ENCODE results near the gene NUMB. TPM values are rescaled to one million over a fixed set of nuclear protein-coding genes. Genes with fewer than 3 reads are reported as not detected.

Gene NUMB
- total RNA-seq, 4 donors from 2014 or later = 27.7 to 52.8 (median 34.2) TPM

DNA sequence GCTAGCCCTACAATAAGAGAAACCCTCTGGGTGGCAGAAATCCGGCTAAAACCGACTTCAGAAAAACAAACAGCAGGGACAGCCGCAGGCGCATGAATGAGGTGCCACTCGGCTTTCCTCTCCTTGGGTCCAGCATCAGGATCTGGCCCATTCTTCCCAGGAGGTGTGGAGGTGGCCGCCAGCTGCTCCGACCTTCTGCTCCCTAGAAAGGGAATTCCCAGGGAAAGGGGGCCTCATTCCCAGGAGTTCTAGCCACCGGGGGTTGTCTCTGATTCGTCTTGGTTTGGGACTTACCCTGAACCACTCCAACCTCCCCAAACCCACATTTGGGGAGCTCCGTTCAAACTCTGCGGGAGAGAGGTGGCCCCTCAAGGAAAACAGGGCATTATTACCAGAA lies 208.0 kb downstream of the NUMB start:
- 89 to 95% methylated on average over 5 to 9 of the region's 11 CpGs for WGBS, 2 donors
- Histone ChIP-seq H3K36me3 (peaks cover 0 to 28% (median 0%) of the 10 kb centered on the region in 3 donors), H3K9me3 (no peaks in the 10 kb centered on the region), H3K27me3 (no peaks in the 10 kb centered on the region), H3K4me1 (peaks cover 5 to 14% (median 8%) of the 10 kb centered on the region in 3 donors), H3K4me3 (no peak overlapping the region), H3K27ac (no peak overlapping the region)
- no peak for DNase-seq
- intact Hi-C loops (cut with DNase I) = no loop called here
- TF ChIP-seq POLR2A (IDR thresholded peaks at IDR 0.05) = no peak
- TF ChIP-seq, protein P1, sequence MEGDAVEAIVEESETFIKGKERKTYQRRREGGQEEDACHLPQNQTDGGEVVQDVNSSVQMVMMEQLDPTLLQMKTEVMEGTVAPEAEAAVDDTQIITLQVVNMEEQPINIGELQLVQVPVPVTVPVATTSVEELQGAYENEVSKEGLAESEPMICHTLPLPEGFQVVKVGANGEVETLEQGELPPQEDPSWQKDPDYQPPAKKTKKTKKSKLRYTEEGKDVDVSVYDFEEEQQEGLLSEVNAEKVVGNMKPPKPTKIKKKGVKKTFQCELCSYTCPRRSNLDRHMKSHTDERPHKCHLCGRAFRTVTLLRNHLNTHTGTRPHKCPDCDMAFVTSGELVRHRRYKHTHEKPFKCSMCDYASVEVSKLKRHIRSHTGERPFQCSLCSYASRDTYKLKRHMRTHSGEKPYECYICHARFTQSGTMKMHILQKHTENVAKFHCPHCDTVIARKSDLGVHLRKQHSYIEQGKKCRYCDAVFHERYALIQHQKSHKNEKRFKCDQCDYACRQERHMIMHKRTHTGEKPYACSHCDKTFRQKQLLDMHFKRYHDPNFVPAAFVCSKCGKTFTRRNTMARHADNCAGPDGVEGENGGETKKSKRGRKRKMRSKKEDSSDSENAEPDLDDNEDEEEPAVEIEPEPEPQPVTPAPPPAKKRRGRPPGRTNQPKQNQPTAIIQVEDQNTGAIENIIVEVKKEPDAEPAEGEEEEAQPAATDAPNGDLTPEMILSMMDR (IDR thresholded peaks at IDR 0.05) = no peak

DNA sequence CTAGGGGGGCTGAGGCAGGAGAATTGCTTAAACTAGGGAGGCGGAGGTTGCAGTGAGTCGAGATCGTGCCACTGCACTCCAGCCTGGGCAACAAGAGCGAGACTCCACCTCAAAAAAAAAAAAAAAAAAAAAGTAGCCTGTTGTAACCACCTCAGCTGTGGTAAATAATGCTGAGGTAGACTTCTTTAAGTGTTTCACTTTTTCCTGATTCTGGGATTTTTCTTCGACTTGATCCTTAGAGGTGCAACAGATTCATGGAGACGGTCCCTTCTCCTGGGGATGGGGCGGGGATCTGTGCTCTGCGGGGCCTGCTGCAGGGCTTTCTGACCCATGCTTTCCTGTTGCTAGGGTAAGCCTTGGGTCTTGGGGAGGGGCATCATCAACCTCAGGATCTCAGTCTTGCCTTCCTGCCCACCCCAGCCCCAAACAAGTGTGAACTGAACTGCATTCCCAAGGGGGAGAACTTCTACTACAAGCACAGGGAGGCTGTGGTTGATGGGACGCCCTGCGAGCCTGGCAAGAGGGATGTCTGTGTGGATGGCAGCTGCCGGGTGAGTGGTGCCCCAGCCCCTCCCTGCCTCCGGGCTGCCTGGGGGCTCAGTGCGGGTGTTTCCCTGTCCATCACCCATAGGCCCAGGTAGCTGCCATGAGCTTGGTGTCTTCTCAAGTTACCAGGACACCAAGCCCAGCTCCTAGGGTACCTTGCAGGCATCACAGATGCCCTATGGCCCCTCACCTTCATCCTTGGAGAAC lies 208.6 kb downstream of the NUMB start:
- Histone ChIP-seq H3K9me3 (no peaks in the 10 kb centered on the region), H3K36me3 (peaks cover 0 to 23% (median 0%) of the 10 kb centered on the region in 3 donors), H3K27ac (no peak overlapping the region), H3K27me3 (no peaks in the 10 kb centered on the region), H3K4me1 (peaks cover 8 to 20% (median 11%) of the 10 kb centered on the region in 3 donors), H3K4me3 (no peak overlapping the region)
- WGBS, 2 donors = 83 to 92% methylated on average over 2 to 13 of the region's 13 CpGs
- DNase-seq = no peak
- TF ChIP-seq POLR2A (IDR thresholded peaks at IDR 0.05) = no peak
- TF ChIP-seq, protein P1 (IDR thresholded peaks at IDR 0.05) = no peak
- intact Hi-C loops (cut with DNase I) = no loop called here

DNA sequence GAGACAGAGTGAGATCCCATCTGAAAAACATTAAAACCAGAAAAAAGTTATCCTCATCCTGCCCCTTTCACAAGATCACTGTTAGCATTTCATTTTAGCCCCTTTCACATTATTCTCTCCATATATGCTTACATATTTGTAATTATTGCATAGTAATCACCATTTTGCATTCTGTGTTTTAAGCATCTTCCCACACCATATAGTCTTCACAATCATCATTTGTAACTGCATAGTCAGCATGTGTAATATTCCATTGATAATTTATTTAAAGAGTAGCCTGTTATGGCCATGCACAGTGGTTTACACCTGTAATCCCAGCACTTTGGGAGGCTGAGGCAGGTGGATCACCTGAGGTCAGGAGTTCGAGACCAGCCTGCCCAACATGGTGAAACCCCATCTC lies 209.2 kb downstream of the NUMB start:
- H3K36me3 ChIP-seq = peaks cover 0 to 17% (median 0%) of the 10 kb centered on the region in 3 donors
- WGBS, 2 donors = 100% methylated on average over 1 of the region's 1 CpG; no CpG with 5 or more reads in 1 of the 2 donors
- H3K27me3 ChIP-seq = no peaks in the 10 kb centered on the region
- intact Hi-C loops (cut with DNase I) = no loop called here
- H3K4me3 ChIP-seq = no peak overlapping the region
- TF ChIP-seq, protein P1 (IDR thresholded peaks at IDR 0.05) = no peak
- TF ChIP-seq POLR2A (IDR thresholded peaks at IDR 0.05) = no peak
- DNase-seq = no peak
- H3K9me3 ChIP-seq = no peaks in the 10 kb centered on the region
- H3K4me1 ChIP-seq = peaks cover 8 to 23% (median 11%) of the 10 kb centered on the region in 3 donors
- no peak overlapping the region for H3K27ac ChIP-seq

DNA sequence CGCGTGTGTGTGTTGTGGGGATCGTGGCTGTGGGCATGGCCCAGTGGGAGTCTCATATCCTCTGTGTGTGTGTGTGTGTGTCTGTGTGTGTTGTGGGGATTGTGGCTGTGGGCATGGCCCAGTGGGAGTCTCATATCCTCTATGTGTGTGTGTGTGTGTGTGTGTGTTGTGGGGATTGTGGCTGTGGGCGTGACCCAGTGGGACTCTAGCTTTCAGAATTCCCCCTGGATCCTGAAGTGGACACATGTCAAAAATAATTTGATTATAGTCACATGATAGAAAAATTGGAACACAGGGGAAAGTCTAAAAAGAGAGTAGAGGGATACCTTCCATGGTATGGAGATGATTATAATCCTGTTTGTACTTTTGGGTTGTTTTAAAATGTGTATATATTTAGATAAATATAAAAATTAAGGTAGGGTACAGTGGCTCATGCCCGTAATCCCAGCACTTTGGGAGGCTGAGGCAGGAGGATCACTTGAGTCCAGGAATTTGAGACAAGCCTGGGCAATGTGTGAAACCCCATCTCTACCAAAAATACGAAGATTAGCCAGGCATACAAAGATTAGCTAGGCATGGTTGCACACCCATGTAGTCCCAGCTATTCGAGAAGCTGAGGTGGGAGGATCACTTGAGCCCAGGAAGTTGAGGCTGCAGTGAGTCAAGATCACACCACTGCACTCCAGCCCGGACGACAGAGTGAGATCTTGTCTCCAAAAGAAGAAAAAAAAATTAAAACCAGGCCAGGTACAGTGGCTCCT lies 210.1 kb downstream of the NUMB start:
- Histone ChIP-seq H3K4me1 (peaks cover 8 to 24% (median 11%) of the 10 kb centered on the region in 3 donors), H3K36me3 (peaks cover 0 to 16% (median 0%) of the 10 kb centered on the region in 3 donors), H3K4me3 (no peak overlapping the region), H3K27me3 (no peaks in the 10 kb centered on the region), H3K9me3 (no peaks in the 10 kb centered on the region), H3K27ac (no peak overlapping the region)
- WGBS, 2 donors = 23 to 40% methylated on average over 5 to 6 of the region's 9 CpGs
- no peak for DNase-seq
- intact Hi-C loops (cut with DNase I) = no loop called here
- TF ChIP-seq, protein P1 (IDR thresholded peaks at IDR 0.05) = no peak
- TF ChIP-seq POLR2A (IDR thresholded peaks at IDR 0.05) = no peak
